Hepatocyte (in vitro differentiated cells): ENCODE data around the gene FPR2. TPM values are rescaled to one million over a fixed set of nuclear protein-coding genes. Genes with fewer than 3 reads are reported as not detected.

Source experiments
- DNase-seq: peaks from one replicate; pipeline ENCODE4 v3.0.0-alpha.2; 2016; ENCODE audit warnings: low spot score
- H2AFZ ChIP-seq: fragments of 200-600 bp; sonication (generic); 2 replicates; pipeline ENCODE4 v1.6.0; 2016; ENCODE audit warnings: antibody characterized with exemption, mild to moderate bottlenecking
- H3K27ac ChIP-seq: fragments of 200-600 bp; sonication (generic); 2 replicates; pipeline ENCODE4 v1.5.1; 2016; ENCODE audit warnings: mild to moderate bottlenecking
- H3K27me3 ChIP-seq: fragments of 200-600 bp; sonication (generic); 2 replicates; pipeline ENCODE4 v1.6.1; 2016
- H3K36me3 ChIP-seq: fragments of 200-600 bp; sonication (generic); replicated peaks from 2 replicates; pipeline ENCODE4 v1.5.1; 2016; ENCODE audit warnings: low read depth; ENCODE audit not compliant: insufficient read depth
- H3K4me1 ChIP-seq: fragments of 200-600 bp; sonication (generic); 2 replicates; pipeline ENCODE4 v1.5.1; 2016; ENCODE audit warnings: mild to moderate bottlenecking, moderate library complexity; ENCODE audit not compliant: insufficient read depth
- H3K4me2 ChIP-seq: fragments of 200-600 bp; sonication (generic); 2 replicates; pipeline ENCODE4 v1.6.0; 2016
- H3K4me3 ChIP-seq: fragments of 200-600 bp; sonication (generic); 2 replicates; pipeline ENCODE4 v1.5.1; 2016; ENCODE audit warnings: mild to moderate bottlenecking
- H3K79me2 ChIP-seq: fragments of 200-600 bp; sonication (generic); 2 replicates; pipeline ENCODE4 v1.6.0; 2017; ENCODE audit warnings: mild to moderate bottlenecking
- H3K9me2 ChIP-seq: fragments of 200-600 bp; sonication (generic); replicated peaks from 2 replicates; pipeline ENCODE4 v1.6.0; 2017; ENCODE audit warnings: mild to moderate bottlenecking; ENCODE audit not compliant: insufficient read depth
- H3K9me3 ChIP-seq: fragments of 200-600 bp; sonication (generic); 2 replicates; pipeline ENCODE4 v1.5.1; 2016; ENCODE audit warnings: low read depth, mild to moderate bottlenecking
- H4K20me1 ChIP-seq: fragments of 200-600 bp; sonication (generic); 2 replicates; pipeline ENCODE4 v1.6.0; 2016; ENCODE audit warnings: mild to moderate bottlenecking; ENCODE audit not compliant: insufficient read depth, poor library complexity, severe bottlenecking
- CTCF ChIP-seq: fragments of 200-600 bp; sonication (generic); IDR thresholded peaks from 2 replicates; pipeline ENCODE4 v1.5.1; 2016; ENCODE audit warnings: antibody characterized with exemption, mild to moderate bottlenecking; ENCODE audit not compliant: poor library complexity
- EZH2 ChIP-seq: fragments of 200-600 bp; sonication (generic); IDR thresholded peaks from 2 replicates; pipeline ENCODE4 v1.6.1; 2016; ENCODE audit warnings: antibody characterized with exemption, mild to moderate bottlenecking, borderline replicate concordance
- EZH2phosphoT487 ChIP-seq: fragments of 200-600 bp; sonication (generic); IDR thresholded peaks from one replicate; pipeline ENCODE4 v1.6.1; 2018; ENCODE audit warnings: antibody characterized with exemption, mild to moderate bottlenecking, low read depth, moderate library complexity; ENCODE audit not compliant: unreplicated experiment, severe bottlenecking
- WGBS: methylation state at CpG from one replicate; pipeline ENCODE4 v1.1.6; 2016; ENCODE audit warnings: low lambda C conversion rate; ENCODE audit errors: missing lambda C conversion rate; 5-methylcytosine and 5-hydroxymethylcytosine counted together
- polyA plus RNA-seq: library from polyadenylated mRNA; unstranded; fragments of >200 nt; fragmentation: Nextera tagmentation; extraction: Ambion mirVana; gene quantifications from 2 replicates; pipeline ENCODE4 v1.2.1, GENCODE V29; 2016
- total RNA-seq: library from RNA; depleted of rRNA; stranded (reverse); fragments of >200 nt; gene quantifications from 2 replicates; pipeline ENCODE4 v1.2.3, GENCODE V29; 2014

Gene FPR2
- total and polyA plus RNA-seq, 2 experiments from 2014 or later: not detected

GRCh38 chr19:51729781-51730180, 31.2 kb upstream of the FPR2 start:
- Histone ChIP-seq H3K9me3 (no peaks in the 10 kb centered on the region), H3K79me2 (no peaks in the 10 kb centered on the region), H3K4me2 (no peak overlapping the region), H4K20me1 (no peaks in the 10 kb centered on the region), H2AFZ (no peak overlapping the region), H3K4me3 (no peak overlapping the region), H3K27ac (no peak overlapping the region), H3K36me3 (no peaks in the 10 kb centered on the region), H3K9me2 (no peaks in the 10 kb centered on the region), H3K4me1 (no peaks in the 10 kb centered on the region), H3K27me3 (no peaks in the 10 kb centered on the region)
- no peak for DNase-seq
- WGBS: 95% methylated on average over 2 of the region's 2 CpGs
- no peak for TF ChIP-seq EZH2phosphoT487
- TF ChIP-seq EZH2: no peak

GRCh38 chr19:51733742-51734522, 27.0 kb upstream of the FPR2 start:
- Histone ChIP-seq H3K36me3 (no peaks in the 10 kb centered on the region), H3K9me2 (no peaks in the 10 kb centered on the region), H3K4me3 (no peak overlapping the region), H3K79me2 (no peaks in the 10 kb centered on the region), H3K27me3 (no peaks in the 10 kb centered on the region), H2AFZ (no peak overlapping the region), H3K9me3 (no peaks in the 10 kb centered on the region), H3K4me1 (no peaks in the 10 kb centered on the region), H4K20me1 (no peaks in the 10 kb centered on the region), H3K27ac (no peak overlapping the region), H3K4me2 (no peak overlapping the region)
- DNase-seq: no peak
- TF ChIP-seq EZH2 (no peak), CTCF (no peak), EZH2phosphoT487 (no peak)
- WGBS: 65% methylated on average over 7 of the region's 7 CpGs

GRCh38 chr19:51735759-51736449, 25.1 kb upstream of the FPR2 start:
- TF ChIP-seq CTCF (no peak), EZH2 (no peak), EZH2phosphoT487 (no peak)
- Histone ChIP-seq H3K4me1 (no peaks in the 10 kb centered on the region), H4K20me1 (no peaks in the 10 kb centered on the region), H3K27ac (no peak overlapping the region), H3K27me3 (no peaks in the 10 kb centered on the region), H3K36me3 (no peaks in the 10 kb centered on the region), H3K9me3 (no peaks in the 10 kb centered on the region), H2AFZ (no peak overlapping the region), H3K4me3 (no peak overlapping the region), H3K9me2 (no peaks in the 10 kb centered on the region), H3K79me2 (no peaks in the 10 kb centered on the region), H3K4me2 (no peak overlapping the region)
- WGBS: 83% methylated on average over 10 of the region's 10 CpGs
- DNase-seq: no peak

- H3K79me2 ChIP-seq: no peaks in the 10 kb centered on the region
- H4K20me1 ChIP-seq: no peaks in the 10 kb centered on the region
- WGBS: 89% methylated on average over 3 of the region's 3 CpGs
- TF ChIP-seq EZH2: no peak
- TF ChIP-seq EZH2phosphoT487: no peak
- no peak for TF ChIP-seq CTCF
- H3K27ac ChIP-seq: no peak overlapping the region
- H3K9me3 ChIP-seq: no peaks in the 10 kb centered on the region
- no peaks in the 10 kb centered on the region for H3K4me1 ChIP-seq
- H3K9me2 ChIP-seq: no peaks in the 10 kb centered on the region
- no peak overlapping the region for H3K4me2 ChIP-seq
- H2AFZ ChIP-seq: no peak overlapping the region
- H3K36me3 ChIP-seq: no peaks in the 10 kb centered on the region
- no peak overlapping the region for H3K4me3 ChIP-seq
- DNase-seq: no peak
- no peaks in the 10 kb centered on the region for H3K27me3 ChIP-seq
Measured at GRCh38 chr19:51737389-51737788, 23.6 kb upstream of the FPR2 start.
